ENCODE measurements around the gene TMEM63C.

TMEM63C gene, protein sequence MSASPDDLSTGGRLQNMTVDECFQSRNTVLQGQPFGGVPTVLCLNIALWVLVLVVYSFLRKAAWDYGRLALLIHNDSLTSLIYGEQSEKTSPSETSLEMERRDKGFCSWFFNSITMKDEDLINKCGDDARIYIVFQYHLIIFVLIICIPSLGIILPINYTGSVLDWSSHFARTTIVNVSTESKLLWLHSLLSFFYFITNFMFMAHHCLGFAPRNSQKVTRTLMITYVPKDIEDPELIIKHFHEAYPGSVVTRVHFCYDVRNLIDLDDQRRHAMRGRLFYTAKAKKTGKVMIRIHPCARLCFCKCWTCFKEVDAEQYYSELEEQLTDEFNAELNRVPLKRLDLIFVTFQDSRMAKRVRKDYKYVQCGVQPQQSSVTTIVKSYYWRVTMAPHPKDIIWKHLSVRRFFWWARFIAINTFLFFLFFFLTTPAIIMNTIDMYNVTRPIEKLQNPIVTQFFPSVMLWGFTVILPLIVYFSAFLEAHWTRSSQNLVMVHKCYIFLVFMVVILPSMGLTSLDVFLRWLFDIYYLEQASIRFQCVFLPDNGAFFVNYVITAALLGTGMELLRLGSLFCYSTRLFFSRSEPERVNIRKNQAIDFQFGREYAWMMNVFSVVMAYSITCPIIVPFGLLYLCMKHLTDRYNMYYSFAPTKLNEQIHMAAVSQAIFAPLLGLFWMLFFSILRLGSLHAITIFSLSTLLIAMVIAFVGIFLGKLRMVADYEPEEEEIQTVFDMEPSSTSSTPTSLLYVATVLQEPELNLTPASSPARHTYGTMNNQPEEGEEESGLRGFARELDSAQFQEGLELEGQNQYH
- total RNA-seq = 0.56 reads per million

DNA sequence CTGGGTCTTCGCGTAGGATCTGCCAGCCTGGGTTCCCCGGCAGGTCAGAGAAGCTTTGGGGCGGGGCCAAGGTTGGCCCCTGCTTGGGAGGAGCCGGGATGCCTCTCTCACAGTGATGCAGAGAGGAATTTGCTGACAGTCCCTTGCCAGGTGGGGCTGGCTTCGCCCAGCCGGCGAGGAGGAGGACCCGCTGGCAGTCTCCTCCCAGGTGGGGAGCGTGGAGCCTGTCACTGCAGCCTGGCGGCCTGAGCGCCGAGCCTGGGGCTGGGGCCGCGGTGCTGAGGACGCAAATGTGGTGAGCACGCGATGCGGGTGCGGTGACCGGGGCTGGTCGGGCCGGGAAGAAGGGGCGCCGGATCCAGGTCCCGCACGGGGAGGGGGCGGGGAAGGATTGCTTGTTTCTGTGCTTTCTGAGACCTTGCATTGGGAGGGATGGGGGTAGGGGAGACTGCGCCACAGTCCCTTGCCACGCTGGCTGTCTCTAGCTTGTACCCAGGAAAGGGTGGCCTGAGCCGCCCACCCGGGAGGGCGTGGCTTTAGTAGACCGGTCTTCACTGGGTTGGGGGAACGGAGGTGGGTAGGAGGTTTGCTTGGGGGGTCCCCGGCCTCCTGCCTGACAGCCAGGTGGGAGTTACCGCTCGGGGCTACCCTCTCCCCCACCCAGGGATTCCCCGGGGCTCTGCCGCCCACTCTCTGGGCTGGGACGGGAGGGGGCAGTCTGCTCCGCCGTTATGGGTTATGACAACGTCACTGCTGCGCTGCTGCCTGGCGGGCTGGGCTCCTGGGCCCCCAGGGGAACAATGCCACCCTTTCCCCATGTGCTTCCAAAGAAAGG lies at the start of gene TMEM63C:
TMEM63C (plus strand) TSS at position 196 of the 835 bp plus-strand sequence. CDS start 37,016 bp downstream, outside the sequence.
- DNase-seq = no peak

DNA sequence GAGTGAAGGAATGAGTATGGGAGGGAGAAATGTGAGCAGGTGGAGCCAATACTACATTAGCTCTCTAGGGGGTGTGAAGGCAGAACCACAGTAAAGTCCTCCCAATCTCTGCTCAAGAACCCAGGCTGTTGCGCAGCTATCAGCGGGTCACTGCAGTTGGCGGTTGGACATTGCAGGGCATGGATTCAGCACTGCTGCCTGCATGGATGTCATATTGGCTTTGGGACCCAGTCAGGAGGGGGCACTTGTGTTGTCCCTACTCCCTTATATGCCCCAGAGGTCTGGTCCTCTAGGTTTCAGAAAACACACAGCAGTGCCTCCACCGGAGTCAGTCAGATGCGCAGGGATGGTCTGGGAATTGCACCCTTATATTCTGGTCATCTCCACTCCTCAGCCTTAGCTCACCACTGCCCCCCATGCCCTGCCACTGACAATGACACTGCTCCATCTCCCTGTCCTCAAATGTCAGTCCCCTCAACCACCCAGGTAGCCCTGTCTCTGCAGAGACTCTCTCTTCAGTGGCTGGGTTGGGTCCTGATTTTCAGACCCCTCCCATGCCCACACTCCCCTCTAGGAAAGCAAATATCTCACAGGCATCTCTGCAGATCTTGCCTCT lies 49.6 kb upstream of the TMEM63C start:
- DNase-seq = no peak

DNA sequence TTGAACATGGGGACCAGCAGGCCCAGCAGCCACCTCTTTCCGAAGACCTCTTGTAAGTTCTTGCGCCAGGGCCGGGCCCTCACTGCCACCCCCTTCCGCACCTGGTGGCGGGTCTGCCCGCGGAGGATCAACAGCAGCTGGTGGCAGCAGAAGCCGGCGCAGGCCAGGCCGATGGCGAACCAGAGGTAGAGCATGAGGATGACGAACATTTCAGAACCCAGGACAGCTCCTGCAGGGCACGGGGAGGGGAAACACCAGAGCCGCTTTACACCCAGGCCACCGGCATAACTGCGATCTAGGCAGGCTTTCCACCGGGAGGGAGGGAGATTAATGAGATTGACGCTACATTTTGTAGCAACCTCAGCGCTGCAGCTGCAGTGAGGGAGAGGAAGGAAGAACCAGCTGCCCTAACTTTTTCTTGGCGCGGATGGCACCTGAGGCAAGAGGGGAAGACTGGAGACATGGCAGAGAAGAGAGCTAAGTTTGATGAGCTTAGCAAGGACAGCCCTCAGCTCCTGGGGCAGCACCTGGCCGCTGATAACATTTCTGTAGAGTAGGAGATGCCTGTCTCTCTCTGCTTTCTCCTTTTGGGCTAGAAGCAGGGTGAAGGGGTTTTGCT lies 47.8 kb upstream of the TMEM63C start:
- DNase-seq = peak; percentile 48

DNA sequence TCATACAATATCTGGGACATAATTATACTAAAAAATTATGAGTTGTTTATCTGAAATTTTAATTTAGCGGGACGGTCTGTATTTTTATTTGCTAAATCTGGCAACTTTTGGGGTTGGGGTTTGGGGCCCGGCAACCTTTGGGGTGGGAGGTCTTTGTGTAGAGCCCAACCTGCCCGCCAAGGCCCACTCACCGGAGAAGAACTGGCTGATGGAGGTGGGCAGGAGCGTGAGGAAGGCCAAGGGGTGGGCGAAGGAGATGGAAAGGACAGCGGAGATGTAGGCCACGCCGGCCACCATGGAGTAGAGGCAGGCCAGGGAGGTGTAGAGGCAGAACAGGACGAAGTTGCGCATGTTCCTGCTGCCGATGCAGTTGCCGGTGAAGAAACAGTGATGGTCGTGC lies 42.6 kb upstream of the TMEM63C start:
- DNase-seq = no peak

DNA sequence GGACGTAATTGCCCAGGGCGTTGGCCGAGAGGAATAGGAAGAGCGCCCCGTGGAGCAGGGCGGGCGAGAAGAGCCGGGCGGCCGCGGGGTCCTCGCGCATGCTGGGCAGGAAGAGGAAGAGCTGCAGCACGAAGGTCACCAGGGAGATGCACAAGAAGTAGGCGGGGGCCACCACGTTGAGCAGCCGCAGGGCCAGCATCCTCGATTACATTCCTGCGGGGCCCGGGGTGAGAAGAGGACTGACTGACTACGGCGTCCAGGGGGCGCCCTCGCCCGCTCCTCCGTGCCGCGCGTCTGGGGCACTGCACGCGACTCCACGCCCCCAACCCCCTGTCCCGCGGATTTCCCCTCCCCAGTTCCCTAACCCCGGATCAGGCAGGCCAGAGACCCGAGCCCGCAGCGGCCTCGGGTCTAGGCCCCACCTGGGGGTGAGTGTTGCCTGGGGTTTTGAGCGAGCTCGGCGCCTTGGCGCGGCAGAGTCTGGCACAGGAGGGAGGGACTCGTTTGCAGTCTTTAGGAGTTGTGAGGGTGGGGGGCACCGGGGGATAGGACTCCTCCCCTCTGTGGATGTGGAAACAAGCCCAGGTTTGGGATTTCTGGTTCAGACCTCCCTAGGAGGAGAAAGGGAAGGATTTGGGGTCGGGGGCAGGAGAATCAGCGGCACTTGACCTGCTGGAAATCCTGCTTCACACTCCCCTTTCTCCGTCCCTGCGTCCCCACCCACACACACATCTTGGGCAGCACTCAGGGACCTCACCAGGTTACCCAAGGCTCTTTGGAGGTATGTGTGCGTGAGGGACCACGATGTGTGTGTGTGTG lies 41.8 kb upstream of the TMEM63C start:
- peak; percentile 13 for DNase-seq

DNA sequence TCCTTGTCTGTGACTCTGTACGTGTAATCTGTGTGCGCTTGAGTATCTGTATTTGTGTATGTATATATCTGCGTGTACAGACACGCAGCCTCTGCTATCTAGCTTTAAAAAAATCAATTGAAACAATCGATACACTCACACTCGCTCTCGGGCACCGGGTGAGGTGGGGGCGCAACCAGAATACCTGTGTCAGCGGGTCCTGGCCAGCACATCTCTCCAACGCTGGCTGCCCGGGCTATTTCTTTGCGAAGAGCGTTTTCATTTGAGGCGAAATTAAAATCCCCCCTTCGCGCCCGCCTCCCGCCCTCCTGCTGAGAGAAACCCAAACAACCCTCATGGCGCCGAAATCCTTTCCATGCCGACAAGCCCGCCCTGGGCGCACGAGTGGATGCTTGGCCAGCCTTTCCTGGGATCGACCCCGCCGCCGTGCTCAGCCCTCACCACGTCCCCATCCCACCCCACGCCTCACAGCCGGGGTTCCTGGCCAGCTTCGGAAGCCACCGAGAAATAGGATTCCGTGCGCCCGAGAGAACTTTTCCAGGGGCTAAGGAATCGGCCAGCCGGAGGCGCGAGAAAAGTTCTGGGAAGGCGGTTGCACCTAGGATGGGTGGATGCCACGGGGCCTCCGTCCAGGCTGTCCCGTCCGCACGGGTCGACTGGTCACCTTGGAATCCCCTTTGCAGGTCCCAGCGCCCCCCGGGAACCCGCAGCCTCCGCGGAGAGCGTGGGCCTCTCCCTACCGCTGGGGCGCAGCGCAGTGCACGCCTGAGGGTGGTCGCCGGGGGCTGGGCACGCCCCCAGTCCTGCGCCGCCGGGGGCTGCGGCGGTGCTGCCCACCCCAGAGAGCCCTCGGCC lies 41.0 kb upstream of the TMEM63C start:
- DNase-seq = no peak

DNA sequence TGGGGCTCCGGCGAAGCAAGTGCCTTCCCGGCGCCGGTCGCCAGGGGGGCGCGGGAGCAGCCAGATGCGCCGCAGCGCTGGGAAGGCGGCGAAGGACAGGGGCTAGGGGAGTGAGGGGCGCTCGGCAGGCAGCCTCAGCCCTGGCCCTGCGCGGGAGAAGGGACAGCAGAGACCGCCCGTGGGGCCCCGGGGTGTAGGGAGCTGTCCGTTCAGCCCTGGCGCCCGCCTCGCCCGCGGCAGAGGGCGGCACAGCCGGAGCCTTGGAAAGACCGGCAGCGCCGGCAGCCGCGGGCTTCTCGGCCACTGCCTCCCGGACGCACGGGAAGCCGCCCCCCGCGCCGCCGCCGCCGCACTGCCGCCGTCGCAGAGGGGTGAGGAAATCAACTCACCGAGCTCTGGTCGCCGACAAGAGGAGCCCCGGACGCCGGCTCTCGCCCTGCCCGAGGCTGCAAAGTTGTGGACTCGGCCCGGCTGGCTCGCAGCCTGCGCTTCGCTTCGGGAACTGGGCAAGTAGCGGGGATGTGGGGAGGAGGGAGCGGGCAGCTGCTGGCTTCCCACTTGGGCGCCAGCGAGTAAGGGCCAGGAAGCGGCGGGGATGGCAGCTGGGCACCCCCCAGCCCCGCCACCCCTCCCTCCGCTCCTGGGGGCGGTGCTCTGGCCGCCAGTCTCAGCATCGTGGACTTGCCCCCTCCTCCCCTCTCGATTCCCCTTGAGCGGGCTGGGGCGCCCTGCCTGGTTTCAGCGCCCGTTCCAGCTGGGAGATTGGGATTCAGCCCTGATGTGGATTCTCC lies 40.2 kb upstream of the TMEM63C start, which contains the start of gene ZDHHC22:
ZDHHC22 (minus strand) TSS at position 578 of the 791 bp plus-strand sequence. CDS start 2,053 bp downstream, outside the sequence.
- DNase-seq = no peak

DNA sequence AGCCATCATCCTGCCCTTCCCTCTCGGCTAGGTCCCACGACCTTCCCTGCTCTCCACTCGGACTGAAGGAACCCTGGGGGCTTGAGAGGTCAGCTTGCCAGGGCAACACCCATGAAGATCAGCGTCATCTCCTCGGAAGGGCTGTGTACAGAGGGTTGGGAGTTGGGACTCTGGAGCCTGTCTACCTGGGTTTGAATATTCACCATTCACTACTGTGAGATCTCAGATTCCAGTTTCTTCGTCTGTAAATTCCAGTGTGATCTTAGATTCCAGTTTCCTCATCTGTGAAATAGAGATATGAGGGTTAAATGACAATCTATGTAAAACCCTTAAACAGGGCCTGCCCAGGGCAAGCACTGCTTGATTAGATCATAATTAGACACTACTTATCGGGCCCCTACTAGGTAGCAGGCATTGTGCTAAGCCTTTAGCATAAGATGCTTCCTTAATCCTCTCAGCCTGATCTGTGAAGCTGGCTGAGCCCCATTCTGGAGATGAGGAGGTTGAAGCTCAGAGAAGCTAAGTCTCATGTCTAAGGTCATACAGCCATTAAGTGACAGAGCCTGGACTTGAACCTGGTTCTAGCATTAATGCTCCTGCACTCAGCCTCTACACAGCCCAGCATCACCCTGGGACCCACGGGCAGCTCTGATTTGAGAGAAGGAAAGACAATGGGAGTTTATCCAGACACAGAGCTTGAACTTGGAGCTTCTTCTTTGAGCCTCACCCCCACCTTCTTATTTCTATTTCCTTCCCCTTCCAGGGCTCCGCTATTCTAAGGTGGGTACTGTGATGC lies 39.4 kb upstream of the TMEM63C start:
- no peak for DNase-seq

DNA sequence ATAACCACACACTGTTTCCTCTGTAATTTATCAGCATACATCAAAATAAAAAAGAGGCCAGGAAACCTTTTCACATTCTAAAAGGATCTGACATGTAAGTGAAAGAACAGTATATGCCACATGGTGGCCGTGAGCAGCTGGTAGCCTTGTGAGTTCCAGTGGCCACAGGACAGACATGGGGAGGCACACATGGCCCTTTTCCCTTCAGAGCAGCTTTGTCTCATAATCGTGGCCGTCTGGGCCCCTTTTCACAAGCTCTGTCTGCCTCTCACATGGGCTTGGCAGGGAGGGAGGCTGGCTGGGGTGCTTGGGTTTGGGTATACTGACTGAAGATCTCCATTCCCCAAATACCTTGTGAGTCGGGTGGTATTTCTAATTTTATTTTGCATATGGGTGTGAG lies 38.5 kb upstream of the TMEM63C start:
- no peak for DNase-seq

DNA sequence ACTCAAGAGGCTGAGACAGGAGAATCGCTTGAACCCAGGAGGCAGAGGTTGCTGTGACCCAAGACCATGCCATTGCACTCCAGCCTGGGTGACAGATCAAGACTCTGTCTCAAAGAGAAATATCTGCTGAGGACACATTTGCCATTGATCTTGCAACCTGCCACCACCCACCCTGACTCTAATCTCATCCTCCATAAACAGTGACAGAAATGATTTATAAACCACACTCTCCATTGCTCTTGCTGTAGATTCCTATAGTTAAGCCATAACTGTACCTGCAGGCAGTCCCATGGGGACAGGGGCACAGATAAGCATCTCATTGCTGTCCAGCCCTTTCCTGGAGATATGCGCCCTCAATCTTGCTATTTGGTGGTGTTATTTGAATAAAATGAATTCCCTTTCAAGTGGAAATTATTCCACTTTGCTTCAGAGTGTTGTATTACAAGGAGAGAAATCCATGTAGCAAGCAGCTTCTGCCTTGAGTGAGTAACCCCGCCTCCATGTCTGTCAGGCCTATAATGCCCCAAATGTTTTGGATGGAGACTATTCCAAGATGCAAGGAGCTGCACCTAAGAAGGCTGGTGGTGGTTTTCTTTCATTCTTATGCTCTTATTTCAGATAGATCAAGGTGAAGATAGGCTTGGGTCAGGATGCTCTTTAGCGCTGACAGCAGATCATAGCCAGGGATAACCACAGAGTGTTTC lies 37.0 kb upstream of the TMEM63C start:
- no peak for DNase-seq

DNA sequence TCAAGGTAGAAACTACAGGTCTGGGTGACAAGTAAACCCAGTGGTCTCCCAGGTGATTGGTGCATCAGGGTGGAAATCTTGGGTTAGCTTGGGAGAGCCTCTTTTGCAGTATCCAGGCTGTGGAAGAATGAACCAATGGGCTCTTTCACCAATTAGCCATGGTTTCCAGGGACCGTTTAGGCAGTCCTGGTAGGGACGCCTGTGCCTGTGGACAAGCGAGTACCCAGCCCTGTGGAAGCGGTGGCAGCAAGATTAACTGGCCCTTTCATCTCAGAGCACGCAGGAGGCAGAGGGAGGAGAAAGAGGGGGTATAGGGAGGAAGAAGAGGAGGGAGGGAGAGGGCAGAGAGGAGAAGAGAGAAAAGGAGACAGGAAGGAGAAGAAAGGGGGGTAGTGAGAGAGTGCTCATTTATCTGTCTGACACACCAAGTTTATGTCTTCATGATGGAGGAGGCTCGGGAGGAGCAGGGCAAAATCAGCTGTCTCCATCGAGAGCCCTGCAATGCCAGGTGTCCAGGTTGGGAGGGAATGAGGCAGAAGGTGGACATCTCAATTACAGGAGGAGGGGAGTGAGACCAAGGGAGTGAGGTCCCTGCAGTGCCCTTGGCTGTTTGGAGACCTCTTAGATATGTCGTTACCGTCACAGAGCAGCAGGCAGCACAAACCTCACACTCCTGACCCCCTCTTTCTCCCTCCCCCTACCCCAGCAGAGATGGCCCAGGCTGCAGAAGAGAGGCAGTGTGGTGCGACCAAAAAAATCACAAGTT lies 35.4 kb upstream of the TMEM63C start:
- no peak for DNase-seq

DNA sequence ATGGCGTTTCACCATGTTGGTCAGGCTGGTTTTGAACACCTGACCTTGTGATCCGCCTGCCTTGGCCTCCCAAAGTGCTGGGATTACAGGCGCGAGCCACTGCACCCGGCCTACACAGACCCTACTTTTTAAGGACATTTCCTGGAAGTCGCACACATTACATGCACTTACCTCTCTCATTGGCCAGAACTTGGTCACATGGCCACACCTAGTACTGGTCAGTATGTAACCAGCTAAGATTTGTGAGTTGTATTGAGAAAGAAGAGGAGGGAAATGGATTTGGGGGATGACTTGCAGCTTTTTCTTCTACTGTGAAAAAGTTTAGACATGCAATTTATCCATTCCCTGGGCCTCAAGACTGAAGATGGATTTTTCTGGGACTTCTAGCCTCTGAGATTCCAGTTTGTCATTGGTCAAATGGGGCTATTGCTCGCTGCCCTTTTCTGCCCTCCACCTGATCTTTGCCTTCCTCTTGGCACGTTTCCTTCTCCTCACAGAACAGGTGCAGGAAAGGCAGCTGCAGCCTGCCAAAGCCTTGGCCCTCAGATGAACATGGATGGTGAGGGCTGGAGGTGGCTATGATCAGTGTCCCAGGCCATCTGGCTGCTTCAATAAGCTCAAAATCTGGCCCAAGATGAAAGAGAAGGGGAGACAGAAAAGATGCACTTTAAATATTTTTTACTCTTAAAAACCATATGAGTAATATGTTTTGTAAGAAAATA lies 32.9 kb upstream of the TMEM63C start:
- DNase-seq = no peak

DNA sequence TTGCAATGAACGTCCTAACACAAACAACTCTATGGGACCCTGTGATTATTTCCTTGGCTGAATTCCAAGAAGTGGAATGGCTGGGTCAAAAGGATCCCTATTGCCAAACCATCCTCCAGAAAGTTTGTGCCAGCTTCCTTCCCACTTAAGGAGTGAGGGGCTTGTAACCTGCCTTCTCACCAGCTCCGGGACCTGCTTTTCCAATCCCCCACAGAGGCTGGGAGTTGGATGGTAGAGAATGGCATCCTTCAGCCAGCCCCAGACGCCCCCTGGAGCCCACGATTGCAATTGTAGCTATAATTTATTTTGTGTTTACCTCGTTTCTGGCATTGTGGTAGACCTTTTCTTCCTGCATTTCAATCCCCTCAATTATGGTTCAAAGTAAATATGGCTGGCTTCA lies 30.4 kb upstream of the TMEM63C start:
- no peak for DNase-seq

DNA sequence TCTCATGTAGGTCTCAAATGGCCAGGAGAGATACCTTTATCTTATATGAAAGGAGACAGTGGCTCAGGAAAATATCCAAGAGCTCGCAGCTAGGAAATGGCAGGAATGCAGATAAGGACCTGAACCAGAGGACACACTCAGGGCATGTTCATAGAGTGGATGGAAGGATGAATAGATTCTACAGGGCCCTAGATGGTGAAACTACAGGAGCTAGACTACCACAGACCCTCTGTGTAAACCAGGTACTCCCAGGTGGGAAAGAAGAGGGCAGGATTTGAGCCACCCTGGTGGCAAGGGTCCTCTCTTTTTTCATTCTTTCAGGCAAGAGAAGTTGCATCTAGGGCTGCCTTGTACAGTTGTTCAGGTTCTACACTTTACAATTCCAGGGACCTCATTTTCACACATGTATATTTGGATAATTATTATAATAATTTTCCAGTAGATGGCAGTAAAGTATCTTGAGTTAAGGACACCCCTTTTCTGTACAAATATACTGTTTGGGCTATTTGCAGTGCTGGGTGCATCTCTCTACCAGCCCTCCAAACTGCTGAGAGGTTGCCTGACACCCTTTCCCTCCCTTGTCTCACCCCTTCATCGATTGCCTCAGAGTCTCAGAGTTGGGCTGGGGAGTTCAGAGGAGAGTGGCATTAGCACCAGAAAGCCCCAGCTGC lies 29.5 kb upstream of the TMEM63C start:
- no peak for DNase-seq

DNA sequence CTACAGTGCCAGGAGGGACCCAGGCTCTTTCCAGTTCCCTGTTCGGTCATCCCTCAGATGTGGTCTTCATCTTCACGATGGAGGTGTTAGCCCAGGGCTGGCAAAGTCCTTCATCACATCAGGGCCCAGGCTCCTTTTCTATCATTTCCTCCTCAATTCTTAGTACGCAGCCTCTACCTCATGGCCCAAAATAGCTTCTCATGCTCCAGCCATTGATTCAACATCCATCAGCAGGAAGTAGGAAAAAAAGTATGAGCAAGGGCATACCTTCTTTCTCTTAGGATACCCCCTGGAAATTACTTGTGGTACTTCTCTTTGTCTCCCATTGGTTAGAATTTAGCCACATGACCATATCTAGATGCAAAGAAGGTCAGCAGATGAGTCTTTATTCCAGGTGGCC lies 27.8 kb upstream of the TMEM63C start:
- no peak for DNase-seq

DNA sequence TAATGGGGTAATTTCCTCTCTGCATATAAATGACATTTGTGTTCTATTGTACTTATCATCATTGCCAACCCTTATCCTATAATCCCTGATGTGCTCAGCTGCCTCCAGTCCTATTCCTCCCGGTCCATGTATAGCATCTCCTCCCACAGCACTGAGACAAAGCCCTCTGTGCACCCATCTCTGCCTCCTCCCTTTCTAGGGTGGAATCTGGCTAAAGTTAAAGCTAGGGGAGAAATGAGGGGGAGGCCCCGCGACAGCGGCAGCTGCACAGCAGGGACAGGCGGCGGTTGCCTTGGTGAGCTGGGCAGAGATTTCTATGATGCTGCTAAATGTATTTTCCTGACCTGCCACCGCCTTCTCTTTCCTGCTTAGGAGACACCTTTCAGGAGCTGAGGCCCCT lies 27.2 kb upstream of the TMEM63C start:
- no peak for DNase-seq
